GM19239 (cell line): ENCODE results near the gene RNPS1.
A peak's percentile ranks its signal among the peaks of the same experiment; 100 is the strongest.
"Not testable (repeated sequence)": the region's sequence is repeated elsewhere in the genome, so short reads cannot be mapped to it uniquely, and the experiment has no call there.

Experiments
- DNase-seq: peaks from one replicate; pipeline ENCODE4 v3.0.0; 2011; ENCODE audit warnings: low spot score; ENCODE audit not compliant: insufficient read length
- FAIRE-seq: peaks from 2 replicates; lab custom pipeline; 2011; peaks lifted over from hg19 to GRCh38; lab: Jason Lieb, UNC

Gene RNPS1

GRCh38 chr16:2263026-2263425 lies 4.9 kb downstream of the RNPS1 start:
- not testable (repeated sequence) for FAIRE-seq, DNase-seq

GRCh38 chr16:2260250-2260649 lies 7.7 kb downstream of the RNPS1 start:
- FAIRE-seq (no peak), DNase-seq (no peak)

- not testable (repeated sequence) for FAIRE-seq, DNase-seq
These were observed 9.4 kb downstream of the RNPS1 start for GRCh38 chr16:2258530-2258929.

- no peak for DNase-seq
- no peak for FAIRE-seq
These were observed 10.2 kb downstream of the RNPS1 start for GRCh38 chr16:2257726-2258125.

- FAIRE-seq = no peak
These were observed 11.3 kb downstream of the RNPS1 start for GRCh38 chr16:2256531-2257140.

GRCh38 chr16:2253293-2253692 lies 14.6 kb downstream of the RNPS1 start:
- no peak for DNase-seq
- no peak for FAIRE-seq

More at GRCh38 chr16:2256531-2257140, 11.3 kb downstream of the RNPS1 start:
- no peak for DNase-seq

- FAIRE-seq (no peak), DNase-seq (no peak)
These were observed 15.1 kb downstream of the RNPS1 start for GRCh38 chr16:2252806-2253148.

GRCh38 chr16:2251296-2252111 lies 16.4 kb downstream of the RNPS1 start, which contains the start of gene ECI1:
ECI1 (minus strand) TSS chr16:2251587; CDS start chr16:2251566, 21 bp downstream.
- FAIRE-seq = peak; percentile 94
- DNase-seq = peak; percentile 100

GRCh38 chr16:2250652-2251295 lies 17.2 kb downstream of the RNPS1 start:
- no peak for DNase-seq
- peak; percentile 31 for FAIRE-seq

- FAIRE-seq (no peak), DNase-seq (no peak)
These were observed 21.5 kb downstream of the RNPS1 start for GRCh38 chr16:2246301-2246885.

GRCh38 chr16:2244926-2245795 lies 22.8 kb downstream of the RNPS1 start:
- DNase-seq (no peak), FAIRE-seq (no peak)

- DNase-seq = no peak
These were observed 23.6 kb downstream of the RNPS1 start for GRCh38 chr16:2244301-2244700.

GRCh38 chr16:2243781-2244180 lies 24.1 kb downstream of the RNPS1 start:
- FAIRE-seq (no peak), DNase-seq (no peak)

More at GRCh38 chr16:2244301-2244700, 23.6 kb downstream of the RNPS1 start:
- FAIRE-seq = no peak

GRCh38 chr16:2243031-2243528 lies 24.8 kb downstream of the RNPS1 start:
- FAIRE-seq = no peak
- DNase-seq = no peak

- FAIRE-seq (no peak), DNase-seq (no peak)
These were observed 25.3 kb downstream of the RNPS1 start for GRCh38 chr16:2242598-2242997.

- DNase-seq, FAIRE-seq: not testable (repeated sequence)
These were observed 27.6 kb downstream of the RNPS1 start for GRCh38 chr16:2240331-2240730.

GRCh38 chr16:2238838-2239675 lies 28.9 kb downstream of the RNPS1 start:
- DNase-seq (no peak), FAIRE-seq (no peak)

GRCh38 chr16:2238150-2238837 lies 29.6 kb downstream of the RNPS1 start:
- DNase-seq = no peak
- no peak for FAIRE-seq
